HG03103 (cell line): ENCODE data around the gene CTBP2.

Experiments used
- ATAC-seq: cut with Tn5 transposase; IDR thresholded peaks from one replicate; pipeline ENCODE4 v1.9.1; 2021; ENCODE audit warnings: low read depth; ENCODE audit not compliant: unreplicated experiment

The CTBP2 gene

GRCh38 chr10:125003901-125004467, 156.4 kb downstream of the CTBP2 start:
- no peak for ATAC-seq

GRCh38 chr10:125003146-125003900, 157.0 kb downstream of the CTBP2 start:
- ATAC-seq = no peak

GRCh38 chr10:125002423-125003145, 157.8 kb downstream of the CTBP2 start:
- no peak for ATAC-seq

- no peak for ATAC-seq
Observed at GRCh38 chr10:125002047-125002422, 158.3 kb downstream of the CTBP2 start.

- no peak for ATAC-seq
Observed at GRCh38 chr10:125001313-125002046, 158.9 kb downstream of the CTBP2 start.

- no peak for ATAC-seq
Observed at GRCh38 chr10:125000366-125001312, 159.7 kb downstream of the CTBP2 start.

- no peak for ATAC-seq
Observed at GRCh38 chr10:124999433-125000365, 160.7 kb downstream of the CTBP2 start.

GRCh38 chr10:124998624-124999291, 161.6 kb downstream of the CTBP2 start:
- no peak for ATAC-seq

- no peak for ATAC-seq
Observed at GRCh38 chr10:124997771-124998623, 162.4 kb downstream of the CTBP2 start.

- ATAC-seq = no peak
Observed at GRCh38 chr10:124997306-124997705, 163.1 kb downstream of the CTBP2 start.

GRCh38 chr10:124996854-124997215, 163.5 kb downstream of the CTBP2 start:
- ATAC-seq = no peak

GRCh38 chr10:124996127-124996853, 164.1 kb downstream of the CTBP2 start:
- ATAC-seq = no peak

- ATAC-seq = no peak
Observed at GRCh38 chr10:124995605-124996004, 164.8 kb downstream of the CTBP2 start.

GRCh38 chr10:124994573-124995473, 165.5 kb downstream of the CTBP2 start:
- ATAC-seq = no peak

GRCh38 chr10:124993736-124994451, 166.5 kb downstream of the CTBP2 start:
- ATAC-seq = no peak
